ENCODE data around the gene CD86. TPM values are rescaled to one million over a fixed set of nuclear protein-coding genes. Genes with fewer than 3 reads are reported as not detected.
"Not testable (repeated sequence)": the region's sequence is repeated elsewhere in the genome, so short reads cannot be mapped to it uniquely, and the experiment has no call there.

CD86 gene
- total RNA-seq, 2 experiments from 2014 or later: 1.9 to 2.5 TPM

GRCh38 chr3:122025296-122025695 lies 29.9 kb upstream of the CD86 start:
- H3K27me3 Mint-ChIP-seq: peaks cover 22% of the 10 kb centered on the region
- DNase-seq: no peak
- ChIA-PET POLR2A (no interaction called here), CTCF (interaction anchor here (1.1 to 1.6 kb wide), 5 partner anchors 9 to 77 kb away, joined by 3 to 5 read pairs (median 3); no protein-coding TSS in a partner anchor)
- H3K4me3 Mint-ChIP-seq: no peak overlapping the region
- H3K4me1 Mint-ChIP-seq: peaks cover 14% of the 10 kb centered on the region
- no peaks in the 10 kb centered on the region for H3K9me3 Mint-ChIP-seq
- H3K36me3 Mint-ChIP-seq (ENCODE audit: low read depth): no peaks in the 10 kb centered on the region
- no peak overlapping the region for H3K27ac Mint-ChIP-seq

GRCh38 chr3:122030381-122031122 lies 24.6 kb upstream of the CD86 start:
- Mint-ChIP-seq H3K36me3 (ENCODE audit: low read depth) (peaks cover 4% of the 10 kb centered on the region), H3K4me3 (no peak overlapping the region), H3K9me3 (peaks cover 9% of the 10 kb centered on the region), H3K27me3 (peaks cover 4% of the 10 kb centered on the region), H3K27ac (peak overlapping the region; percentile 86), H3K4me1 (peaks cover 18% of the 10 kb centered on the region)
- ChIA-PET POLR2A (interaction anchor here (0.6 kb wide), 1 partner anchor 68 kb away, joined by 3 read pairs; no protein-coding TSS in a partner anchor), CTCF (interaction anchor here (0.6 to 1.4 kb wide), 6 partner anchors 10 to 1440 kb away, joined by 3 to 8 read pairs (median 4); no protein-coding TSS in a partner anchor)
- peak; percentile 39 for DNase-seq

- Mint-ChIP-seq H3K4me1 (peaks cover 18% of the 10 kb centered on the region), H3K4me3 (no peak overlapping the region), H3K27me3 (peaks cover 4% of the 10 kb centered on the region), H3K27ac (peak overlapping the region; percentile 86), H3K36me3 (ENCODE audit: low read depth) (peaks cover 6% of the 10 kb centered on the region), H3K9me3 (peaks cover 14% of the 10 kb centered on the region)
- CTCF ChIA-PET: interaction anchor here (0.6 to 1.4 kb wide), 5 partner anchors 11 to 1441 kb away, joined by 3 to 8 read pairs (median 4); no protein-coding TSS in a partner anchor
- POLR2A ChIA-PET: no interaction called here
- no peak for DNase-seq
These were observed 24.1 kb upstream of the CD86 start for GRCh38 chr3:122031123-122031468.

- peaks cover 1% of the 10 kb centered on the region for H3K27me3 Mint-ChIP-seq
- H3K36me3 Mint-ChIP-seq (ENCODE audit: low read depth): peaks cover 6% of the 10 kb centered on the region
- DNase-seq: no peak
- peaks cover 18% of the 10 kb centered on the region for H3K4me1 Mint-ChIP-seq
- H3K4me3 Mint-ChIP-seq: no peak overlapping the region
- ChIA-PET CTCF (interaction anchor here (0.7 kb wide), 1 partner anchor 9 kb away, joined by 3 read pairs; no protein-coding TSS in a partner anchor), POLR2A (no interaction called here)
- peaks cover 17% of the 10 kb centered on the region for H3K9me3 Mint-ChIP-seq
- H3K27ac Mint-ChIP-seq: no peak overlapping the region
These were observed 22.6 kb upstream of the CD86 start for GRCh38 chr3:122032531-122032930.

GRCh38 chr3:122033023-122033422 lies 22.1 kb upstream of the CD86 start:
- H3K4me3 Mint-ChIP-seq: no peak overlapping the region
- DNase-seq: no peak
- peaks cover 1% of the 10 kb centered on the region for H3K27me3 Mint-ChIP-seq
- ChIA-PET CTCF (interaction anchor here (0.7 kb wide), 1 partner anchor 9 kb away, joined by 3 read pairs; no protein-coding TSS in a partner anchor), POLR2A (no interaction called here)
- H3K27ac Mint-ChIP-seq: no peak overlapping the region
- peaks cover 18% of the 10 kb centered on the region for H3K4me1 Mint-ChIP-seq
- H3K9me3 Mint-ChIP-seq: peaks cover 22% of the 10 kb centered on the region
- H3K36me3 Mint-ChIP-seq (ENCODE audit: low read depth): peaks cover 9% of the 10 kb centered on the region

- DNase-seq; H3K9me3 Mint-ChIP-seq; H3K4me1 Mint-ChIP-seq; H3K4me3 Mint-ChIP-seq; CTCF ChIA-PET; H3K27ac Mint-ChIP-seq; H3K36me3 Mint-ChIP-seq (ENCODE audit: low read depth); POLR2A ChIA-PET: not testable (repeated sequence)
- peaks cover 23% of the 10 kb centered on the region for H3K27me3 Mint-ChIP-seq
These were observed 7.9 kb upstream of the CD86 start for GRCh38 chr3:122047296-122047695.

GRCh38 chr3:122047773-122048172 lies 7.4 kb upstream of the CD86 start:
- H3K4me3 Mint-ChIP-seq; H3K9me3 Mint-ChIP-seq; DNase-seq; H3K4me1 Mint-ChIP-seq; H3K36me3 Mint-ChIP-seq (ENCODE audit: low read depth); H3K27ac Mint-ChIP-seq; POLR2A ChIA-PET; CTCF ChIA-PET: not testable (repeated sequence)
- H3K27me3 Mint-ChIP-seq: peaks cover 23% of the 10 kb centered on the region

GRCh38 chr3:122052968-122053367 lies 2.2 kb upstream of the CD86 start:
- CTCF ChIA-PET: interaction anchor here (1.4 kb wide), 1 partner anchor 12 kb away, joined by 5 read pairs; no protein-coding TSS in a partner anchor
- no peaks in the 10 kb centered on the region for H3K4me1 Mint-ChIP-seq
- H3K4me3 Mint-ChIP-seq: no peak overlapping the region
- no peaks in the 10 kb centered on the region for H3K9me3 Mint-ChIP-seq
- no peaks in the 10 kb centered on the region for H3K36me3 Mint-ChIP-seq (ENCODE audit: low read depth)
- no peak overlapping the region for H3K27ac Mint-ChIP-seq
- peaks cover 39% of the 10 kb centered on the region for H3K27me3 Mint-ChIP-seq
- POLR2A ChIA-PET: no interaction called here
- no peak for DNase-seq

GRCh38 chr3:122057671-122058070 lies 2.5 kb downstream of the CD86 start:
- Mint-ChIP-seq H3K4me3 (no peak overlapping the region), H3K36me3 (ENCODE audit: low read depth) (peaks cover 2% of the 10 kb centered on the region), H3K4me1 (no peaks in the 10 kb centered on the region), H3K27me3 (peaks cover 27% of the 10 kb centered on the region), H3K27ac (no peak overlapping the region), H3K9me3 (no peaks in the 10 kb centered on the region)
- CTCF ChIA-PET: interaction anchor here (1.2 kb wide), 1 partner anchor 45 kb away, joined by 3 read pairs; no protein-coding TSS in a partner anchor
- DNase-seq: no peak
- POLR2A ChIA-PET: no interaction called here

- POLR2A ChIA-PET: no interaction called here
- CTCF ChIA-PET: interaction anchor here (1.2 kb wide), 1 partner anchor 44 kb away, joined by 3 read pairs; no protein-coding TSS in a partner anchor
- H3K4me1 Mint-ChIP-seq: no peaks in the 10 kb centered on the region
- DNase-seq: no peak
- no peak overlapping the region for H3K4me3 Mint-ChIP-seq
- H3K27me3 Mint-ChIP-seq: peaks cover 27% of the 10 kb centered on the region
- peaks cover 2% of the 10 kb centered on the region for H3K36me3 Mint-ChIP-seq (ENCODE audit: low read depth)
- H3K27ac Mint-ChIP-seq: no peak overlapping the region
- H3K9me3 Mint-ChIP-seq: no peaks in the 10 kb centered on the region
These were observed 3.1 kb downstream of the CD86 start for GRCh38 chr3:122058294-122058693.

- Mint-ChIP-seq H3K4me3 (no peak overlapping the region), H3K27ac (no peak overlapping the region), H3K9me3 (no peaks in the 10 kb centered on the region), H3K4me1 (no peaks in the 10 kb centered on the region), H3K27me3 (peaks cover 21% of the 10 kb centered on the region), H3K36me3 (ENCODE audit: low read depth) (peaks cover 2% of the 10 kb centered on the region)
- DNase-seq: no peak
- CTCF ChIA-PET: interaction anchor here (1.1 kb wide), 1 partner anchor 11 kb away, joined by 3 read pairs; no protein-coding TSS in a partner anchor
- POLR2A ChIA-PET: no interaction called here
These were observed 5.0 kb downstream of the CD86 start for GRCh38 chr3:122060040-122060698.

- Mint-ChIP-seq H3K4me3 (no peak overlapping the region), H3K27ac (no peak overlapping the region), H3K36me3 (ENCODE audit: low read depth) (peaks cover 2% of the 10 kb centered on the region), H3K27me3 (peaks cover 5% of the 10 kb centered on the region), H3K4me1 (peaks cover 14% of the 10 kb centered on the region), H3K9me3 (no peaks in the 10 kb centered on the region)
- ChIA-PET POLR2A (no interaction called here), CTCF (interaction anchor here (0.7 to 1.8 kb wide), 3 partner anchors 12 to 613 kb away, joined by 3 to 5 read pairs (median 3); no protein-coding TSS in a partner anchor)
- no peak for DNase-seq
These were observed 8.7 kb downstream of the CD86 start for GRCh38 chr3:122063908-122064307.

- CTCF ChIA-PET: interaction anchor here (1.1 to 1.9 kb wide), 4 partner anchors 9 to 180 kb away, joined by 3 to 6 read pairs (median 4); partner anchors contain the start of gene CD86
- Mint-ChIP-seq H3K4me3 (no peak overlapping the region), H3K36me3 (ENCODE audit: low read depth) (no peaks in the 10 kb centered on the region), H3K9me3 (no peaks in the 10 kb centered on the region), H3K27me3 (peaks cover 3% of the 10 kb centered on the region), H3K4me1 (peaks cover 14% of the 10 kb centered on the region), H3K27ac (no peak overlapping the region)
- POLR2A ChIA-PET: no interaction called here
- DNase-seq: no peak
These were observed 9.2 kb downstream of the CD86 start for GRCh38 chr3:122064326-122064725.
